ENCODE measurements around the gene ONECUT3. TPM values are rescaled to one million over a fixed set of nuclear protein-coding genes. Genes with fewer than 3 reads are reported as not detected.

The ONECUT3 gene
- total RNA-seq, 2 donors from 2014 or later = not detected

GRCh38 chr19:1725100-1726064 is 27.9 kb upstream of the ONECUT3 start:
- Mint-ChIP-seq H3K9me3 (no peaks in the 10 kb centered on the region), H3K4me1 (ENCODE audit: low read depth in 2 of 2) (peaks cover 4 to 7% of the 10 kb centered on the region in 2 donors), H3K27ac (no peak overlapping the region), H3K4me3 (peak overlapping the region; percentile 48), H3K27me3 (peaks cover 13 to 25% of the 10 kb centered on the region in 2 donors), H3K36me3 (peaks cover 6% of the 10 kb centered on the region)
- DNase-seq (ENCODE audit: low spot score) (peak; percentile 85), ATAC-seq (peak; percentile 86 to 93)

GRCh38 chr19:1728816-1729567 is 24.3 kb upstream of the ONECUT3 start:
- Mint-ChIP-seq H3K4me3 (no peak overlapping the region), H3K27me3 (peaks cover 17 to 20% of the 10 kb centered on the region in 2 donors), H3K4me1 (ENCODE audit: low read depth in 2 of 2) (peaks cover 4 to 7% of the 10 kb centered on the region in 2 donors), H3K27ac (peak overlapping the region in 1 of 2 donors; percentile 8), H3K9me3 (no peaks in the 10 kb centered on the region), H3K36me3 (peaks cover 6% of the 10 kb centered on the region)
- ATAC-seq (no peak), DNase-seq (ENCODE audit: low spot score) (peak; percentile 15)

- H3K36me3 Mint-ChIP-seq = peaks cover 6% of the 10 kb centered on the region
- peaks cover 17 to 20% of the 10 kb centered on the region in 2 donors for H3K27me3 Mint-ChIP-seq
- H3K27ac Mint-ChIP-seq = no peak overlapping the region
- H3K4me1 Mint-ChIP-seq (ENCODE audit: low read depth in 2 of 2) = peaks cover 4 to 7% of the 10 kb centered on the region in 2 donors
- DNase-seq (ENCODE audit: low spot score) (peak; percentile 52), ATAC-seq (no peak)
- H3K4me3 Mint-ChIP-seq = no peak overlapping the region
- H3K9me3 Mint-ChIP-seq = no peaks in the 10 kb centered on the region
Measured at GRCh38 chr19:1729568-1729925, 23.8 kb upstream of the ONECUT3 start.

- peaks cover 4 to 7% of the 10 kb centered on the region in 2 donors for H3K4me1 Mint-ChIP-seq (ENCODE audit: low read depth in 2 of 2)
- ATAC-seq (no peak), DNase-seq (ENCODE audit: low spot score) (peak; percentile 44)
- peaks cover 17 to 20% of the 10 kb centered on the region in 2 donors for H3K27me3 Mint-ChIP-seq
- no peak overlapping the region for H3K4me3 Mint-ChIP-seq
- H3K36me3 Mint-ChIP-seq = peaks cover 6% of the 10 kb centered on the region
- H3K9me3 Mint-ChIP-seq = no peaks in the 10 kb centered on the region
- H3K27ac Mint-ChIP-seq = no peak overlapping the region
Measured at GRCh38 chr19:1730157-1730556, 23.1 kb upstream of the ONECUT3 start.

DNA sequence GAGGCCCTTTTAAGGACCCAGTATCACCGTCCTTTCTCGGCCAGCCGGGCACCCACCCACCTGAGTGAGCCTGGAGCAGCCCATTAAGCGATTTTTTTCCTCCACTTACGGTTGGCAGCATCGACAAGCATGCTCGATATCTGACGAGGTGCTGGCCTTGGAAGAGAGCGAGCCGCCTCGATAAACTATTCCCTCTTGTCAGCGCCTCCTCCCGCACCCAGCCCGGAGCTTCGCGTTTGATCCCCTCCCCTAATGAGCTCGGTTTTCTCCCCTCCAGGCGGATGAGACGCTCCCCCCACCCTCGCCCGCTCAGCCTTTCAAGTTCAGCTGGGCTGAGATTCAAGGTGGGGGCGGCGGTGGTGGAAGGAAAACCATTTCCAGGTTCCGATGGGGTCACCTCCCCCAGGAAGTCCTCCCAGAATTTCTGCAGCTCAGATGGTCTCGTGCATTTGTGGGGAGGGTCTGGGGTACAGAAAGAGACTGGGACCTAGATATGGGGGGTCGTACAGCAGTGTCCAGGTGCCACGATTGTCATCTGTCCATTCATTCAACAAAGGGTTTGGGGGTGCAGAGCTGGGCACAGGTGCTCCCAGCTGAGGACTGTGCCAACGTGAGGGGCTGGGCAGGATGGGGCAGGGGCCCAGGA is 18.9 kb upstream of the ONECUT3 start:
- no peak overlapping the region for H3K27ac Mint-ChIP-seq
- no peaks in the 10 kb centered on the region for H3K4me1 Mint-ChIP-seq (ENCODE audit: low read depth in 2 of 2)
- no peaks in the 10 kb centered on the region for H3K36me3 Mint-ChIP-seq
- H3K9me3 Mint-ChIP-seq = no peaks in the 10 kb centered on the region
- DNase-seq (ENCODE audit: low spot score) (peak; percentile 44), ATAC-seq (no peak)
- no peak overlapping the region for H3K4me3 Mint-ChIP-seq
- H3K27me3 Mint-ChIP-seq = peaks cover 13 to 14% of the 10 kb centered on the region in 2 donors

DNA sequence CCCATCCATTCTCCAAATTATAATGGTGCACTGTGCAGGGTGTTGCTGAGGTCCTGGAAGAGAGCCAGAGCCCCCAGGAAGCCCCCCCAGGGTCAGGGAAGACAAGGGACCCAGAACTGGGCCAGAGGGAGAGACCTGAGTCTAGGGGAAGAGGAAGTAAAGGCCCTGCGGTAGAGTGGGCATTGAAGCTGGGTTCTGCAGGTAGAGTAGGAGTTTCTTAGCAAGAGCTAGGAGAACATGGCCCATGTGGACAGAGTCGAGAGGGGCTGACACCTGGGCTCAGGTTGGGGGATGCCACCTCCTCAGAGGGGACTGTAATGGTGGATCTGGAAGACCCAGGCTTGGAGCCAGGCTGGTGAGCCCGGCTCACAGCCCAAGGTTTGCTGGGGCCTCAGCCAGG is 17.0 kb upstream of the ONECUT3 start:
- no peaks in the 10 kb centered on the region for H3K9me3 Mint-ChIP-seq
- no peaks in the 10 kb centered on the region for H3K36me3 Mint-ChIP-seq
- peak; percentile 12 for DNase-seq (ENCODE audit: low spot score)
- ATAC-seq = no peak
- no peaks in the 10 kb centered on the region for H3K4me1 Mint-ChIP-seq (ENCODE audit: low read depth in 2 of 2)
- H3K27ac Mint-ChIP-seq = no peak overlapping the region
- H3K27me3 Mint-ChIP-seq = peaks cover 13 to 17% of the 10 kb centered on the region in 2 donors
- no peak overlapping the region for H3K4me3 Mint-ChIP-seq

DNA sequence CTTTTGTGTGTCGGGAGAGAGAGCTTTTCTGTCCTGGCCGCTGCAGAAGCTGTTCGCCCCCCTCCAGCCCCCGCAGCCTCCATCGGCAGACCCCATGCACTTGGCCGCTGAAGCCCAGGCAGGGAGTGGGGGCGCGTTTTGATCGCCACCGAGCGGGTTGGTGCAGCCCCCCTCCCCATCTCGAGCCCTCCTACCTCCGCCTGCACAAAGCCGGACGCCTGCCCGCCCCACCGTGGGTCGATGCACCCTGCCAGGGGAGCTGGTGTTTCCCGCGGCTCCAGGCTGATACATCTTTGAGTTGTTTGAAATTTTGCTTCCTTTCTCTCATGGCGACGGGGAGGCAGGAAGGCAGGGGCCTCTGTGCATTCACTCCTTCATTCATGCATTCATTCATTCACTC is 16.4 kb upstream of the ONECUT3 start:
- ATAC-seq (no peak), DNase-seq (ENCODE audit: low spot score) (peak; percentile 51)
- Mint-ChIP-seq H3K27me3 (peaks cover 13 to 20% of the 10 kb centered on the region in 2 donors), H3K4me3 (no peak overlapping the region), H3K9me3 (no peaks in the 10 kb centered on the region), H3K4me1 (ENCODE audit: low read depth in 2 of 2) (no peaks in the 10 kb centered on the region), H3K36me3 (no peaks in the 10 kb centered on the region), H3K27ac (no peak overlapping the region)

DNA sequence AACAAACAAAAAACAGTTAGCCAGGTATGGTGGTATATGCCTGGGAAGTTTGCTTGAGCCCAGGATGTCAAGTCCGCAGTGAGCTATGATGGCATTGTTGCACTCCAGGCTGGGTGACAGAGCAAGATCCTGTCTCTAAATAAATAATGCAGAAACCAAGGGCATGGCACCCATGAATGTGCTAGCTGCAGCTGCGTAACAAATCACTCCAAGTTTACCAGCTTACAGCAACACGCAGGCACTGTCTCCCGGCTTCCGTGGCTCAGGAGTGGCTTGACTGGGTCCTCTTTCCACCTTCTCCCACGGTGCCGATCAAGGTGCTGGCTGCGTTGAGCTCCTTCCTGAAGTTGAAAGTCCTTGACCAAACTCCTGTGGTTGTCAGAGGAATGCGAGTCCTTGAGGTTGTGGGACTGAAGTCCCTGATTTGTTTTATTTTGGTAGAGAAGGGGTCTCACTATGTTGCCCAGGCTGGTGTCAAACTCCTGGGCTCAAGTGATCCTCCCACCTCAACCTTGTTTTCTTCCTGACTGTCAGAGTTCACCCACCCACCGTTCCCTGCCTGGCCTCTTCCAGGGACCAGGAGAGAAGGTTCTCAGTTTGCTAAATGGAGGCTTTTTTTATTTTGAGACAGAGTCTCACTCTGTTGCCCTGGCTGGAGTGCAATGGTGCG is 13.2 kb upstream of the ONECUT3 start:
- Mint-ChIP-seq H3K27me3 (peaks cover 6 to 16% of the 10 kb centered on the region in 2 donors), H3K4me1 (ENCODE audit: low read depth in 2 of 2) (no peaks in the 10 kb centered on the region), H3K36me3 (no peaks in the 10 kb centered on the region), H3K9me3 (no peaks in the 10 kb centered on the region), H3K4me3 (no peak overlapping the region), H3K27ac (no peak overlapping the region)
- ATAC-seq (no peak), DNase-seq (ENCODE audit: low spot score) (no peak)

DNA sequence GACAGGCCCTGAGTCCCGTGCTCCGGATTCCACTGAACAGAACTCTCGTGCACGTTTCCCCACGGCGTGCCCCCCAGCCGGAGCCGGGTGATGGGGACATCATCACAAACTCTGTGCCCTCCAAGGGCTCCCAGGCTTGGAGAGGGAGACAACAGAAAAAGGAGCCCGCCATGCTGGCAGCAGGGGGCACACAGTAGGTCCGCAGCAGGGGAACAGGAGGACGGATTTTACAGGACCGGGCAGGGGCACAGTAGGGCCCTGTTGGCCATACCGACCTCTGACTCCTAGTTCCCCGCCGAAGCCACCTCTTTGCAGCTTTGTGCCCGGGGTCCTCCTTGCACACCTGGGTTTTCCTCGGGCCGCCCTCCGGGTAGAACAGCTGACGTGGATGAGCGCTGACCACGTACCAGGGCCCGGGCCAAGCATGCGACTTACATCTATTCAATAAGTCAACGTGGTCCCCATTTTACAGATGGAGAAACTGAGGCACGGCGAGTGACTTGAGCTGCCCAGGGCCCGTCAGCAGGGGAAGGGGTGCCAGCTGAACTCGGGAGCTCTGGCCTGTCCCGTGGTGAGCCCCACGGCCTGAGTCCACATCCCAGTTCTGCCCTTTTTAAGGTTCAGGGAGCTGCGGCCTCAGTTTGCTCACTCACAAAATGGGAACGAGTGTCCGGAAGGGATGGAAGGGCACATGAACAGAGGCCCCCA is 10.2 kb upstream of the ONECUT3 start:
- H3K27ac Mint-ChIP-seq = no peak overlapping the region
- ATAC-seq (no peak), DNase-seq (ENCODE audit: low spot score) (no peak)
- H3K4me3 Mint-ChIP-seq = no peak overlapping the region
- H3K27me3 Mint-ChIP-seq = peaks cover 0 to 11% of the 10 kb centered on the region in 2 donors
- peaks cover 0 to 5% of the 10 kb centered on the region in 2 donors for H3K4me1 Mint-ChIP-seq (ENCODE audit: low read depth in 2 of 2)
- no peaks in the 10 kb centered on the region for H3K36me3 Mint-ChIP-seq
- H3K9me3 Mint-ChIP-seq = no peaks in the 10 kb centered on the region

DNA sequence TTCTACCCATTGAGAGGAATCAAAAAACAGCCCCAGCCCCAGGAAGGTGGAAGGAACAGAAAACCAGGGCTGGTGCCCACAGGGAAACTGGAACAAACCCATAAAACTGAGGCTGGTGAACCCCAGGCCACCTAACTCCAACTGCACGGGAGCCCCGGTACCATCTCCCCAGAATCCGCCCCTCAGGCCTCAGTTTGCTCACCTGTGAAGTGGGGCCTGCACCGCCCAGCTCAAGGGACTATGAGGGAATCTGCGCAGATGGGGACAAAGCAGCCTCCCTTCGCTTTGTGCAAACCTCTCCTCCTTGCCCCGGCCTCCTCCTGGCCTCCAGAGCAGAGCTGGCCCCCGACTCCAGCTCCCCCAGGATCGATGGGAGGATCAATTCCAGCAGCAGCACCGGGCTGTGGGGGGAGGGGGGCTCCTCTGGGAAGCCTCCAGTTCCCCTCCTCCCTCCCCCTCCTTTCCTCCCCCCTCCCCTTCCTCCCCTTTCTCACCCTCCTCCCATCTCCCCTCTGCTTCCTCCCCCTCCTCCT is 9.1 kb upstream of the ONECUT3 start:
- H3K4me3 Mint-ChIP-seq = no peak overlapping the region
- H3K4me1 Mint-ChIP-seq (ENCODE audit: low read depth in 2 of 2) = peaks cover 0 to 5% of the 10 kb centered on the region in 2 donors
- ATAC-seq (no peak), DNase-seq (ENCODE audit: low spot score) (no peak)
- H3K27me3 Mint-ChIP-seq = peaks cover 0 to 11% of the 10 kb centered on the region in 2 donors
- H3K27ac Mint-ChIP-seq = no peak overlapping the region
- no peaks in the 10 kb centered on the region for H3K9me3 Mint-ChIP-seq
- no peaks in the 10 kb centered on the region for H3K36me3 Mint-ChIP-seq

GRCh38 chr19:1744822-1745563 is 8.3 kb upstream of the ONECUT3 start:
- H3K4me1 Mint-ChIP-seq (ENCODE audit: low read depth in 2 of 2) = peaks cover 0 to 5% of the 10 kb centered on the region in 2 donors
- no peak overlapping the region for H3K4me3 Mint-ChIP-seq
- DNase-seq (ENCODE audit: low spot score) = no peak
- H3K36me3 Mint-ChIP-seq = no peaks in the 10 kb centered on the region
- peaks cover 2 to 11% of the 10 kb centered on the region in 2 donors for H3K27me3 Mint-ChIP-seq
- no peak overlapping the region for H3K27ac Mint-ChIP-seq
- no peak for ATAC-seq
- H3K9me3 Mint-ChIP-seq = no peaks in the 10 kb centered on the region

DNA sequence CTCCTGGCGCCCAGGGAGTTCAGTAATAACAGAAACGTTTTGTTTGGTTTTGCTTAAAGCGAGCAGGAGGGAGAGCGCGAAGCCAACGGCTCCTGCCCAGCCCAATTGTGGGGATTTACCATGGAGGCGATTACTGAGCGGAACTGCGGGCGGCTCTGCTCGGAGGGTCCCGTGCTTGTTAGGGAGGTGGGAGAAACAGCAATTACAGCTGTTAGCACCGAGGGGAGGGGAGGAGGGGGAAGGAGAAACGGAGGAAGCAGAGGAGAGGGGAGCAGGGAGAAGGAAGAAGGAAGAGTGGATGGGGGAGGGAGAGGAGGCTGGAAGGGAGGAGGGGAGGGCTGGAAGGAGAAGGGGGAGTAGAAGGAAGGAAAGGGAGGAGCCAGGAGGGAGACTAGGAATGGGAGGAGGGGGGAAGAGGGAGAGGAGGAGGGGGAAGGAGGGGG is 7.7 kb upstream of the ONECUT3 start:
- Mint-ChIP-seq H3K27me3 (peaks cover 7 to 11% of the 10 kb centered on the region in 2 donors), H3K4me1 (ENCODE audit: low read depth in 2 of 2) (peaks cover 0 to 5% of the 10 kb centered on the region in 2 donors), H3K27ac (no peak overlapping the region), H3K36me3 (no peaks in the 10 kb centered on the region), H3K4me3 (no peak overlapping the region), H3K9me3 (no peaks in the 10 kb centered on the region)
- ATAC-seq (no peak), DNase-seq (ENCODE audit: low spot score) (no peak)
